SK-MEL-5 (cell line): ENCODE data around the gene EHMT1. TPM values are rescaled to one million over a fixed set of nuclear protein-coding genes. Genes with fewer than 3 reads are reported as not detected.
"Not testable (repeated sequence)": the region's sequence is repeated elsewhere in the genome, so short reads cannot be mapped to it uniquely, and the experiment has no call there.

ENCODE experiments used
- DNase-seq: peaks from one replicate; pipeline ENCODE4 v3.0.0-alpha.2; 2016; ENCODE audit warnings: low read depth, low spot score
- in situ Hi-C: cut with HindIII; loops from 2 replicates; pipeline ENCODE4 v1.10.0; 2016; ENCODE audit warnings: low sequenced_read_pairs, high pct_unique_total_duplicates, low pct_unique_long_range_greater_than_20kb
- small RNA-seq, 2 experiments: library from RNA; depleted of rRNA; stranded (forward); fragments of <200 nt; gene quantifications; one replicate each; pipeline ENCODE3, GENCODE V24; 2014
- total RNA-seq: library from RNA; depleted of rRNA; stranded (reverse); fragments of >200 nt; shearing (Covaris generic); gene quantifications from 2 replicates; pipeline ENCODE4 v1.2.3, GENCODE V29; 2014; rRNA removed

The EHMT1 gene
- total RNA-seq, 1 experiment from 2014 or later: 18.5 TPM

- in situ Hi-C loops: no loop called here
- no peak for DNase-seq
Observed at GRCh38 chr9:137879566-137880150, 260.9 kb downstream of the EHMT1 start.

GRCh38 chr9:137880160-137880975 is 261.6 kb downstream of the EHMT1 start:
- no peak for DNase-seq
- in situ Hi-C loops: no loop called here

GRCh38 chr9:137880976-137881530 is 262.2 kb downstream of the EHMT1 start:
- in situ Hi-C loops: no loop called here
- no peak for DNase-seq

GRCh38 chr9:137881591-137882505 is 263.0 kb downstream of the EHMT1 start:
- no peak for DNase-seq
- in situ Hi-C loops: no loop called here

- in situ Hi-C loops: no loop called here
- no peak for DNase-seq
Observed at GRCh38 chr9:137882506-137882821, 263.7 kb downstream of the EHMT1 start.

GRCh38 chr9:137883977-137884376 is 265.2 kb downstream of the EHMT1 start:
- in situ Hi-C loops, DNase-seq: not testable (repeated sequence)

GRCh38 chr9:137884547-137884946 is 265.7 kb downstream of the EHMT1 start:
- in situ Hi-C loops, DNase-seq: not testable (repeated sequence)

- in situ Hi-C loops, DNase-seq: not testable (repeated sequence)
Observed at GRCh38 chr9:137885121-137885520, 266.3 kb downstream of the EHMT1 start.

Small RNA genes lying within 50 kb of the gene (small RNA-seq; reads per million reads assigned to genes)
- 0 reads per million in 2 experiments for gene MIR602
- gene RF00017: 0 reads per million in 2 experiments

Other genes starting within 250 kb of the EHMT1 start
- gene EXD3, start 195.8 kb upstream of the EHMT1 start, total RNA-seq: 1.4 and 1.7 TPM in 2 replicates
- 0.55 and 0.75 TPM in 2 replicates for gene NOXA1, start 195.6 kb upstream of the EHMT1 start, total RNA-seq
- gene ENTPD8, start 177.6 kb upstream of the EHMT1 start, total RNA-seq: not detected in 2 replicates
- 22.4 and 25.5 TPM in 2 replicates for gene NSMF, start 159.7 kb upstream of the EHMT1 start, total RNA-seq
- gene PNPLA7, start 68.6 kb upstream of the EHMT1 start, total RNA-seq: 0.29 and 0.37 TPM in 2 replicates
- 83.9 and 95.9 TPM in 2 replicates for gene MRPL41, start 67.1 kb upstream of the EHMT1 start, total RNA-seq
- 23.8 and 25.2 TPM in 2 replicates for gene DPH7, start 40.1 kb upstream of the EHMT1 start, total RNA-seq
- gene ZMYND19, start 28.5 kb upstream of the EHMT1 start, total RNA-seq: 28.3 and 31.6 TPM in 2 replicates
- 24.4 and 28.2 TPM in 2 replicates for gene ARRDC1, start 13.3 kb upstream of the EHMT1 start, total RNA-seq